ELR (cell line): Measurements from ENCODE around the gene SREK1IP1.
"Not testable (repeated sequence)": the region's sequence is repeated elsewhere in the genome, so short reads cannot be mapped to it uniquely, and the experiment has no call there.

Experiments
- DNase-seq: peaks from one replicate; pipeline ENCODE4 v3.0.0-alpha.2; 2015; ENCODE audit warnings: low read depth

Gene SREK1IP1

GRCh38 chr5:64765804-64766504, 2.5 kb downstream of the SREK1IP1 start:
- DNase-seq, result peak; percentile 65

DNA sequence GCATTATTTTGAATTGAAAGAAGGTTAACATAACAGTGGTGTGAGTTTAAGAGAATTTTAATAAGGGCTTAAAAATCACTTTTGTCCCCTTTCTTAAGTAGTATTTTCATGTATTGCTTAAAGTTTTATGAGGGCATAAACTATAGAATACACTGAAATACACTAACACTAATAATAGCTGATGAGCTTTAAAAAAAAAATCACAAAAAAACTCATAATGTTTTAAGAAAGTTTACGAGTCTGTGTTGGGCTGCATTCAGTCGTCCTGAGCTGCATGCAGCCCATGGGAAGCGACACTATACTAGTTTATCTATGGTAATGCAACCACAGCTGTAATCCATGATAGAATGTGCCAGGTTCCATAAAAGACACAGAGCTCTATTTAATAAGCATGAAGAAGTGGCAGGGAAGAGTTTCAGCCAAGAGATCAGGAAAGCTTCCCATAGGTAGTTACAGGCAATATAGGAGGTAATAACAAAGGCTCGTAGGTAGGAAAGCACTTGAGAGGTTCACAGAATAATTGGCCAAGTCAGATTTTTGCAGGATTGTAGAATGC, 4.5 kb downstream of the SREK1IP1 start:
- DNase-seq, result no peak

DNA sequence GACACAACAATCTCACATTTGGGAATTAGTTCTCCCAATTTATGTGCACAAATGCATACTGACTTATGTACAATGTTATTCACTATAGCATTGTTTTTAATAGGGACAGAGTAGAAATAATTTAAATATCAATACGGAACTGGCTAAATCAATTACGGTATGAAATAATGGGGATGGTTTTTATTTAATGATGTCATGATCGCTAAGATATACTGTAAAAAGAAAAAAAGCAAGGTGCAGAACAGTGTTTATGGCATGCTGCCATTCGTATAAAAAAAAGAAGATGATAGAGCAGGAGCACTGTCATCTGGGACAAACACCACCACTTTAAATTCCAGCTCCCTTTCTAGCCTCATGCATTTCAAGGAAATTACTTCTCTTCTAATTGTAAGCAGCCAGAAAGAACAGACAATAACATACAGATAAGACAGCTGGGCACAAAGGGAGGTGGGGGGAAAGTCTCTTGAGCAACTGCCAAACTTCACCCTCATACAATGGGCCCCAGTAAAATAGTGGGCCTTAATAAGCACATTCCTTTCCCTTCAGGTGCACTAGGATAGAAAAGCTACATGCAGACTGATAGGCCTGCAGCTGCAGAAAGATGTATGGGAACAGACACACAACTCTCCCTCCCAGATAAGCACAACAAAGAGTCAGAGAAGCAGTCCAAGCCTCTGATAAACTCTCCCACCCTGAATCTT, 8.4 kb downstream of the SREK1IP1 start:
- DNase-seq, result no peak

DNA sequence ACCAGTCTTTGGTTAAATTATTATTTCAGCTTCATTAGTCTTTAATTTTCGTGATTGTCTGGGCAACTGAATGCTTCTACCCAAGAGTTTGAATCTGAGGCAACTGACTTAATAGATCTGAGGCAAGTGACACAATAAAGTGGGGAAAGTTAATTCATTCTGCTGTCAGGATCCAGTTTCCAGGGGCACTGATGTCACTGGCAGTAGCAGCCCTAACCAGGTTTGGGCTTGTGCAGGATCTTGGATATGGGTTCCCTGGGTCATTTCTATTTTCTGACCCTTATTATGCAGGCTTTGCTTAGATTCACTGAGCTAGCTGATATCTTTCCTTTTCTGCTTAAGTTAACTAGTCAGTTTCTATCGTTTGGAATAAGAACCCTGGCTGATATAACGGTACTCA, 9.6 kb downstream of the SREK1IP1 start:
- no peak for DNase-seq

- no peak for DNase-seq
Observed at GRCh38 chr5:64754066-64754465, 14.4 kb downstream of the SREK1IP1 start.

DNA sequence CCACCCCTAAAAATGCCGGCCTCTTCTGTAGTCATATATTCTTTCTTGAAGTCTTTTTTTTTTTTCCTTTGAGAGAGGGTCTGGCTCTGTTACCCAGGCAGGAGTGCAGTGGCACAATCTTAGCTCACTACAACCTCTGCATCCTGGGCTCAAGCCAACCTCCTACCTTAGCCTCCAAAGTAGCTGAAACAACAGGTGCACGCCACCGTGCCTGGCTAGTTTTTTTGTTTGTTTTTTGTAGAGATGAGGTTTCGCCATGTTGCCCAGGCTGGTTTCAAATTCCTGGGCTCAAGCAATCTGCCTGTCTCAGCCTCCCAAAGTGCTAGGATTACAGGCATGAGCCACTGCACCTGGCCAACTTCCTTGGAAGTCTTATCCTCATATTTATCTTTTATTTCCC, 19.1 kb downstream of the SREK1IP1 start:
- no peak for DNase-seq

GRCh38 chr5:64746446-64746845, 22.0 kb downstream of the SREK1IP1 start:
- peak; percentile 46 for DNase-seq

GRCh38 chr5:64744914-64745313, 23.6 kb downstream of the SREK1IP1 start:
- no peak for DNase-seq

DNA sequence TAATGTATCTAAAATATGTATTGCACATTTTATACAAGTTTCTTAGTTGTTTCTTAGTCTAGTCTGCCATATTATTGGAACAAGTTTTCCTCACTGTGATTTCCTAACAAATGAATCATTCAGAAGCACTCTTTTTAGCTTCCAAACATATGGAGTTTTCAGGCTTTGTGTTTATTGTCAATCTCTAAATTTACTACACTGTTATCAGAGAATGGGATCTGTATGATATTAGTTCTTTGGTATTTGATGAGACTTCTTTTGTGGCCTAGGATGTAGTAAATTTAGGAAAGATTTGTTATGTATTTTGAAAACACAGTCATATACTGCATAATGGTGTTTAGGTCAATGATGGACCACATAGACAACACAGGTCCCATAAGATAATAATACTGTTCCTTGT, 25.7 kb downstream of the SREK1IP1 start:
- peak; percentile 33 for DNase-seq

- no peak for DNase-seq
Observed at GRCh38 chr5:64742411-64742810, 26.1 kb downstream of the SREK1IP1 start.

- DNase-seq, result no peak
Observed at GRCh38 chr5:64727150-64727549, 41.3 kb downstream of the SREK1IP1 start.

DNA sequence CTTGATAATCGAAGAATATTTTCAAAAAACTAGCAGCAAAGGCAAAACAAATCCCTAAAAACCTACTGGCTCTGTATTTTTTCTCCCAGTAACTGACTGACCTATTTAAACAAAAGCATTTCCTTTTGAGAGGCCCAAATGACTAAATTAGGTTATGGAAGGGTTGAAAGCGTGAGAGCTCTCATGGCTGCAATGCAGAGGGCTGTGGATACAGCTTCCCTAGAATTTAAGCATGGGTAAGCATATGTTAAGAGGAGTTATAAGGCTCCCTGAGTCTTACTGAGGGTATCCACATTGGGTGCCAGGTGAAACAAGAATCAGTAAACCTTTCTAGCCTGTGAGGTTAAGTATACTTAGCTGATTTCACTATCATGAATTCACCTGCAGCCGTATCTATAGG, 45.9 kb downstream of the SREK1IP1 start:
- no peak for DNase-seq

DNA sequence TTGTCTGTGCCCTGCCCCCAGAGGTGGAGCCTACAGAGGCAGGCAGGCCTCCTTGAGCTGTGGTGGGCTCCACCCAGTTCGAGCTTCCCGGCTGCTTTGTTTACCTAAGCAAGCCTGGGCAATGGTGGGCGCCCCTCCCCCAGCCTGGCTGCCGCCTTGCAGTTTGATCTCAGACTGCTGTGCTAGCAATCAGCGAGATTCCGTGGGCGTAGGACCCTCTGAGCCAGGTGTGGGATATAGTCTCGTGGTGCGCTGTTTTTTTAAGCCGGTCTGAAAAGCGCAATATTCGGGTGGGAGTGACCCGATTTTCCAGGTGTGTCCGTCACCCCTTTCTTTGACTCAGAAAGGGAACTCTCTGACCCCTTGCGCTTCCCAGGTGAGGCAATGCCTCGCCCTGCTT, 54.0 kb downstream of the SREK1IP1 start:
- not testable (repeated sequence) for DNase-seq

DNA sequence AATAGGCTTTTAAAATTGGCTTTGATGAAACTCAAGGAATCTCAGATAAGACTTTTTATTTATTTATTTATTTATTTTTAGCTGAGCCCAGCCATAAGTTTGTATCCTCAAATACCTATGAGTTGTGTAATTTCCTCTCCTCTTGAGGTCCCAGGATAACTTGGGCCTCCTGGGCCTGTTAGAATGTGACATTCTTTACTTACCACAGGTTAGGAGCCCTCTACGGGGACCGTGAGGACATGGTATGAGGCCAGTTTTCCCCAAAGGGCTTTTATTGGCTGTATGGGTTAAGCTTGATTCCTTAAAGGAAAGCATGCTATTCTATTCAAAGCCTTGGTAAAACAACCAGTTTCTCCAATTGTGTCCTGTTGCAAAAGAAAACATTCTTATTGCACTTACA, 61.3 kb downstream of the SREK1IP1 start:
- no peak for DNase-seq

- DNase-seq, result not testable (repeated sequence)
Observed at GRCh38 chr5:64706074-64706473, 62.4 kb downstream of the SREK1IP1 start.

- no peak for DNase-seq
Observed at GRCh38 chr5:64700765-64701164, 67.7 kb downstream of the SREK1IP1 start.

- DNase-seq, result not testable (repeated sequence)
Observed at GRCh38 chr5:64696414-64696813, 72.1 kb downstream of the SREK1IP1 start.

DNA sequence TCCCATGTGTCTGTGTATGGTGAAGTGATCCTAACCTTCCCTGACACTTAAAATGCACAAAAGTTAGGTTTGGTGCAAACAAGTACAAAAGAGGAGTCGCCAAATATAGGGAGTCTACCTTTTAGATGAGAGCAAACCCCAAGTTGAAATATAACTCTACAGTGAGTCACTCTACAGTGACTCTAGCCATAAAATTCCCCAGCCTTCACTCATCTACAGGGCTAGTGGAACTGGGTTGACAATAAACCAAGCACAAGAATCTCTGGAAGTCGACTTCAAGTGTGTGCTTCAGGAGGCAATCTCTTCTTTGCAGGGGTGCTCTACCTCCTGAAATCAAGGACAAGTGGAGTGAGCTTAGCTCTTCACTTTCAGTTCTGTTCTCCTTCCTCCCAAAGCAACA, 74.9 kb downstream of the SREK1IP1 start:
- peak; percentile 23 for DNase-seq

- no peak for DNase-seq
Observed at GRCh38 chr5:64691291-64691690, 77.2 kb downstream of the SREK1IP1 start.

GRCh38 chr5:64690417-64691151, 77.9 kb downstream of the SREK1IP1 start, which contains the start of gene SHISAL2B:
Gene SHISAL2B, plus strand, starts transcription at chr5:64690503. Its CDS starts 121 bp downstream, at chr5:64690624.
- DNase-seq, result peak; percentile 30

GRCh38 chr5:64690104-64690416, 78.4 kb downstream of the SREK1IP1 start:
- no peak for DNase-seq

GRCh38 chr5:64688965-64689364, 79.5 kb downstream of the SREK1IP1 start:
- DNase-seq, result no peak

GRCh38 chr5:64688391-64688790, 80.1 kb downstream of the SREK1IP1 start:
- no peak for DNase-seq
